NOMO-1 (cell line): ENCODE results near the gene RNF114.
"Not testable (repeated sequence)": the region's sequence is repeated elsewhere in the genome, so short reads cannot be mapped to it uniquely, and the experiment has no call there.

ENCODE experiments used
- DNase-seq, 2 experiments: peaks; one replicate each; lab custom pipeline; 2025; ENCODE audit not compliant: unreplicated experiment in 2 of 2; lab: John Stamatoyannopoulos, UW

RNF114 gene

GRCh38 chr20:49984426-49985153, 48.4 kb downstream of the RNF114 start:
- DNase-seq, result no peak

GRCh38 chr20:49985157-49985556, 49.0 kb downstream of the RNF114 start:
- no peak for DNase-seq

GRCh38 chr20:49985617-49986016, 49.4 kb downstream of the RNF114 start:
- no peak for DNase-seq

GRCh38 chr20:49986049-49986448, 49.9 kb downstream of the RNF114 start:
- DNase-seq, result no peak

- no peak for DNase-seq
These were observed 51.0 kb downstream of the RNF114 start for GRCh38 chr20:49987015-49987867.

- DNase-seq, result no peak
These were observed 51.9 kb downstream of the RNF114 start for GRCh38 chr20:49987868-49988690.

- DNase-seq, result no peak
These were observed 53.3 kb downstream of the RNF114 start for GRCh38 chr20:49989234-49990065.

- DNase-seq, result no peak
These were observed 54.1 kb downstream of the RNF114 start for GRCh38 chr20:49990271-49990720.

GRCh38 chr20:49993301-49993751, 57.1 kb downstream of the RNF114 start:
- peak; percentile 81 to 87 for DNase-seq

GRCh38 chr20:49995586-49995985, 59.4 kb downstream of the RNF114 start:
- DNase-seq, result no peak

GRCh38 chr20:49998478-49999188, 62.4 kb downstream of the RNF114 start:
- DNase-seq, result not testable (repeated sequence)

GRCh38 chr20:49999329-49999728, 63.1 kb downstream of the RNF114 start:
- DNase-seq, result no peak

- peak in 1 of 2 experiments; percentile 52 for DNase-seq
These were observed 64.5 kb downstream of the RNF114 start for GRCh38 chr20:50000548-50001222.

GRCh38 chr20:50001784-50002311, 65.7 kb downstream of the RNF114 start:
- DNase-seq, result no peak

GRCh38 chr20:50003253-50003656, 67.1 kb downstream of the RNF114 start:
- peak; percentile 80 to 98 for DNase-seq
